Testis (tissue), 2 donors: ENCODE measurements around the gene PSME1.

Experiments
- POLR2A ChIP-seq: fragments of 450-650 bp; IDR thresholded peaks from one replicate; pipeline ENCODE4 v1.6.1; 2017; ENCODE audit warnings: antibody characterized with exemption, mild to moderate bottlenecking, moderate library complexity
- TF ChIP-seq, protein P1 (sequence below), 3 experiments: fragments of 450-650 bp in 2 of 3; fragments of 200-600 bp in 1 of 3; sonication (generic) in 1 of 3; IDR thresholded peaks; one replicate each; pipeline ENCODE4 v1.5.1; 2016 to 2019; ENCODE audit warnings: antibody characterized with exemption in 3 of 3, mild to moderate bottlenecking in 2 of 3, moderate library complexity in 1 of 3

DNA sequence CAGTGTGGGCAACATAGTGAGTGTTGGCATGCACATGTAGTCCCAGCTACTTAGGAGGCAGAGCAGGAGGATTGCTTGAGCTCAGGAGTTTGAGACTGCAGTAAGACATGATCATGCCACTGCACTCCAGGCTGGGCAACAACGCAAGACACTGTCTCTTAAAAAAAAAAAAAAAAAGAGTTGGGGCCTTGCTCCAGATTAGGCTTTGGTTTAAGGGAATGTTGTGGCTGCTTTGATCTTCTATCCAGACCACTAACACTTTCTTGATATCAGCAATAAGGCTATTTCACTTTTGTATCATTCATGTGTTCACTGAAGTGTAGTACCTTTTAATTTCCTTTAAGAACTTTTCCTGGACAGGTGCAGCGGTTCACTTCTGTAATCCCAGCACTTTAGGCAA, 8.3 kb upstream of the PSME1 start:
- no peak for TF ChIP-seq POLR2A
- TF ChIP-seq, protein P1, sequence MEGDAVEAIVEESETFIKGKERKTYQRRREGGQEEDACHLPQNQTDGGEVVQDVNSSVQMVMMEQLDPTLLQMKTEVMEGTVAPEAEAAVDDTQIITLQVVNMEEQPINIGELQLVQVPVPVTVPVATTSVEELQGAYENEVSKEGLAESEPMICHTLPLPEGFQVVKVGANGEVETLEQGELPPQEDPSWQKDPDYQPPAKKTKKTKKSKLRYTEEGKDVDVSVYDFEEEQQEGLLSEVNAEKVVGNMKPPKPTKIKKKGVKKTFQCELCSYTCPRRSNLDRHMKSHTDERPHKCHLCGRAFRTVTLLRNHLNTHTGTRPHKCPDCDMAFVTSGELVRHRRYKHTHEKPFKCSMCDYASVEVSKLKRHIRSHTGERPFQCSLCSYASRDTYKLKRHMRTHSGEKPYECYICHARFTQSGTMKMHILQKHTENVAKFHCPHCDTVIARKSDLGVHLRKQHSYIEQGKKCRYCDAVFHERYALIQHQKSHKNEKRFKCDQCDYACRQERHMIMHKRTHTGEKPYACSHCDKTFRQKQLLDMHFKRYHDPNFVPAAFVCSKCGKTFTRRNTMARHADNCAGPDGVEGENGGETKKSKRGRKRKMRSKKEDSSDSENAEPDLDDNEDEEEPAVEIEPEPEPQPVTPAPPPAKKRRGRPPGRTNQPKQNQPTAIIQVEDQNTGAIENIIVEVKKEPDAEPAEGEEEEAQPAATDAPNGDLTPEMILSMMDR (IDR thresholded peaks at IDR 0.05) = no peak
